SK-N-SH (cell line): ENCODE results near the gene UGT1A10. TPM values are rescaled to one million over a fixed set of nuclear protein-coding genes. Genes with fewer than 3 reads are reported as not detected.
"Not testable (repeated sequence)": the region's sequence is repeated elsewhere in the genome, so short reads cannot be mapped to it uniquely, and the experiment has no call there.

Experiments
- CTCF ChIA-PET: fragments of 300-600, 350-600 bp; formaldehyde crosslinking; extraction: SDS; loops from one replicate; lab custom pipeline; 2021; lab: Yijun Ruan, JAX
- POLR2A ChIA-PET: fragments of 350-600 bp; sonication (Branson Sonifier 250); formaldehyde crosslinking; extraction: SDS; loops from one replicate; lab custom pipeline; 2020; ENCODE audit warnings: antibody characterized with exemption, inconsistent platforms; lab: Yijun Ruan, JAX
- DNase-seq: peaks from one replicate; pipeline ENCODE4 v3.0.0; 2012
- H2AFZ ChIP-seq: fragments of 200-600 bp; sonication (generic); 2 replicates; pipeline ENCODE4 v1.8.1; 2016; ENCODE audit warnings: antibody characterized with exemption, mild to moderate bottlenecking, low read depth
- H3F3A ChIP-seq: fragments of 200-600 bp; sonication (generic); replicated peaks from 2 replicates; pipeline ENCODE3; 2016; ENCODE audit warnings: antibody characterized with exemption, mild to moderate bottlenecking; ENCODE audit not compliant: insufficient read depth
- H3K27ac ChIP-seq, 2 experiments: fragments of 200-500 bp in 1 of 2; fragments of 200-600 bp in 1 of 2; sonication (Bioruptor generic) in 1 of 2; sonication (generic), shearing (Covaris generic) in 1 of 2; 2 replicates each; pipeline versions ENCODE4 v1.5.1 to v1.6.1; 2014 to 2016; ENCODE audit warnings: low read depth in 2 of 2, inconsistent platforms in 1 of 2, low read length in 1 of 2, mild to moderate bottlenecking in 1 of 2, mixed read lengths in 1 of 2
- H3K27me3 ChIP-seq: fragments of 200-600 bp; sonication (generic), shearing (Covaris generic); 2 replicates; pipeline ENCODE4 v1.6.1; 2016; ENCODE audit warnings: mixed run types; ENCODE audit not compliant: insufficient read depth
- H3K36me3 ChIP-seq, 2 experiments: fragments of 200-500 bp in 1 of 2; fragments of 200-600 bp in 1 of 2; sonication (Bioruptor generic) in 1 of 2; sonication (generic) in 1 of 2; replicated peaks in 1 of 2; 2 replicates each; pipeline versions ENCODE3 to v1.5.1; 2014 to 2016; ENCODE audit warnings: low read length in 1 of 2, mild to moderate bottlenecking in 1 of 2; ENCODE audit not compliant: insufficient read depth in 2 of 2, control insufficient read depth in 1 of 2
- H3K4me1 ChIP-seq, 2 experiments: fragments of 200-500 bp in 1 of 2; fragments of 200-600 bp in 1 of 2; sonication (Bioruptor generic) in 1 of 2; sonication (generic), shearing (Covaris generic) in 1 of 2; 2 replicates each; pipeline versions ENCODE4 v1.5.1 to v1.6.1; 2014 to 2016; ENCODE audit warnings: low read depth in 1 of 2, low read length in 1 of 2, mixed run types in 1 of 2; ENCODE audit not compliant: insufficient read depth in 2 of 2, control insufficient read depth in 1 of 2
- H3K4me2 ChIP-seq: fragments of 200-600 bp; sonication (generic), shearing (Covaris generic); 2 replicates; pipeline ENCODE4 v1.6.1; 2017; ENCODE audit warnings: mixed run types
- H3K4me3 ChIP-seq, 2 experiments: fragments of 200-500 bp in 1 of 2; fragments of 200-600 bp in 1 of 2; sonication (Bioruptor generic) in 1 of 2; sonication (generic), shearing (Covaris generic) in 1 of 2; 2 replicates each; pipeline versions ENCODE4 v1.5.1 to v1.8.1; 2014 to 2016; ENCODE audit warnings: low read depth in 2 of 2, inconsistent platforms in 1 of 2, low read length in 1 of 2, mild to moderate bottlenecking in 1 of 2, mixed read lengths in 1 of 2, moderate library complexity in 1 of 2
- H3K79me2 ChIP-seq: fragments of 200-600 bp; sonication (generic); 2 replicates; pipeline ENCODE4 v1.8.1; 2017; ENCODE audit warnings: mild to moderate bottlenecking; ENCODE audit not compliant: insufficient read depth
- H3K9ac ChIP-seq: fragments of 200-600 bp; sonication (generic); 2 replicates; pipeline ENCODE4 v1.6.1; 2017; ENCODE audit warnings: mixed run types
- H3K9me2 ChIP-seq: fragments of 200-600 bp; sonication (generic); 2 replicates; pipeline ENCODE4 v1.6.1; 2017; ENCODE audit warnings: mixed run types
- H3K9me3 ChIP-seq: fragments of 200-600 bp; sonication (generic); 2 replicates; pipeline ENCODE4 v1.6.1; 2017; ENCODE audit warnings: mixed run types, mild to moderate bottlenecking, moderate library complexity
- H4K20me1 ChIP-seq: fragments of 200-600 bp; sonication (generic); 2 replicates; pipeline ENCODE4 v1.6.1; 2017; ENCODE audit warnings: mild to moderate bottlenecking, mixed run types; ENCODE audit not compliant: insufficient read depth
- ELF1 ChIP-seq: IDR thresholded peaks from 2 replicates; pipeline ENCODE4 v1.4.0; 2012
- FOXM1 ChIP-seq: IDR thresholded peaks from 2 replicates; pipeline ENCODE4 v1.4.0; 2012; ENCODE audit warnings: low read depth, mild to moderate bottlenecking
- GATA2 ChIP-seq: sonication (generic); formaldehyde crosslinking; IDR thresholded peaks from 2 replicates; pipeline ENCODE4 v1.5.0; 2020; ENCODE audit warnings: mild to moderate bottlenecking, missing genetic modification reagents
- JUND ChIP-seq: IDR thresholded peaks from 2 replicates; pipeline ENCODE4 v1.4.0; 2012
- MXI1 ChIP-seq: IDR thresholded peaks from 2 replicates; pipeline ENCODE4 v1.6.1; 2012; ENCODE audit warnings: mild to moderate bottlenecking, low read depth, low read length, improper control_type of control experiment
- RAD21 ChIP-seq: IDR thresholded peaks from 2 replicates; pipeline ENCODE4 v1.6.1; 2012; ENCODE audit warnings: mild to moderate bottlenecking, low read length
- RXRA ChIP-seq: IDR thresholded peaks from 2 replicates; pipeline ENCODE4 v1.4.0; 2012; ENCODE audit warnings: low read depth, mild to moderate bottlenecking, borderline replicate concordance
- TAF1 ChIP-seq: IDR thresholded peaks from 2 replicates; pipeline ENCODE4 v1.6.1; 2012; ENCODE audit warnings: low read depth, mild to moderate bottlenecking, low read length, moderate library complexity, borderline replicate concordance
- TCF12 ChIP-seq: IDR thresholded peaks from 2 replicates; pipeline ENCODE4 v1.4.0; 2012
- TEAD4 ChIP-seq: IDR thresholded peaks from 2 replicates; pipeline ENCODE4 v1.4.0; 2012; ENCODE audit warnings: mild to moderate bottlenecking, borderline replicate concordance; ENCODE audit not compliant: insufficient read depth
- USF1 ChIP-seq: IDR thresholded peaks from 2 replicates; pipeline ENCODE4 v1.4.0; 2012; ENCODE audit warnings: low read depth, borderline replicate concordance
- USF2 ChIP-seq: fragments of 150-350 bp; IDR thresholded peaks from 2 replicates; pipeline ENCODE4 v1.6.1; 2017; ENCODE audit warnings: antibody characterized with exemption, low read length, low read depth, borderline replicate concordance
- YY1 ChIP-seq: IDR thresholded peaks from 2 replicates; pipeline ENCODE4 v1.4.0; 2012; ENCODE audit warnings: low read depth, mild to moderate bottlenecking
- WGBS: methylation state at CpG from one replicate; pipeline ENCODE4 v1.1.6; 2017; ENCODE audit warnings: low lambda C conversion rate; 5-methylcytosine and 5-hydroxymethylcytosine counted together
- polyA plus RNA-seq, 3 experiments: library from polyadenylated mRNA; depleted of rRNA; stranded (reverse); fragments of >200 nt; gene quantifications; 2 replicates each; pipeline ENCODE4 v1.2.3, GENCODE V29; 2012

Gene UGT1A10
- polyA plus RNA-seq, 1 of the 3 experiments (the other 2 are of a cell fraction) = not detected

GRCh38 chr2:233654501-233654900, 18.3 kb downstream of the UGT1A10 start:
- no peaks in the 10 kb centered on the region for H3K9me2 ChIP-seq
- no peak overlapping the region for H2AFZ ChIP-seq
- H3K27ac ChIP-seq = no peak overlapping the region
- no peaks in the 10 kb centered on the region for H3K36me3 ChIP-seq
- no peak overlapping the region for H3K4me3 ChIP-seq
- no peak for DNase-seq
- ChIA-PET CTCF (interaction anchor here (0.7 kb wide), 1 partner anchor 57 kb away, joined by 3 read pairs; no protein-coding TSS in a partner anchor), POLR2A (no interaction called here)
- no peak for TF ChIP-seq YY1
- TF ChIP-seq TEAD4 = no peak
- TF ChIP-seq USF2 = no peak
- no peak for TF ChIP-seq FOXM1
- TF ChIP-seq RXRA = no peak
- WGBS = 57% methylated on average over 6 of the region's 6 CpGs
- no peaks in the 10 kb centered on the region for H3K27me3 ChIP-seq
- H3F3A ChIP-seq = no peaks in the 10 kb centered on the region
- no peaks in the 10 kb centered on the region for H3K4me1 ChIP-seq
- H3K4me2 ChIP-seq = no peak overlapping the region
- H3K9ac ChIP-seq = no peak overlapping the region
- no peaks in the 10 kb centered on the region for H4K20me1 ChIP-seq
- no peaks in the 10 kb centered on the region for H3K9me3 ChIP-seq
- H3K79me2 ChIP-seq = no peaks in the 10 kb centered on the region

GRCh38 chr2:233655043-233655442, 18.8 kb downstream of the UGT1A10 start:
- H3K4me2 ChIP-seq = no peak overlapping the region
- no peak for DNase-seq
- no peak overlapping the region for H3K4me3 ChIP-seq
- no peaks in the 10 kb centered on the region for H3K27me3 ChIP-seq
- H3K79me2 ChIP-seq = no peaks in the 10 kb centered on the region
- H3K36me3 ChIP-seq = no peaks in the 10 kb centered on the region
- H3K9me3 ChIP-seq = no peaks in the 10 kb centered on the region
- H3K27ac ChIP-seq = no peak overlapping the region
- no peak overlapping the region for H3K9ac ChIP-seq
- 38% methylated on average over 1 of the region's 1 CpG for WGBS
- H3K9me2 ChIP-seq = no peaks in the 10 kb centered on the region
- H3F3A ChIP-seq = no peaks in the 10 kb centered on the region
- TF ChIP-seq GATA2 (CRISPR knock-in tag) (no peak), TCF12 (no peak), USF1 (no peak), JUND (no peak), TAF1 (no peak), MXI1 (no peak), ELF1 (no peak), RAD21 (no peak)
- H4K20me1 ChIP-seq = no peaks in the 10 kb centered on the region
- H3K4me1 ChIP-seq = no peaks in the 10 kb centered on the region
- no peak overlapping the region for H2AFZ ChIP-seq
- ChIA-PET POLR2A (no interaction called here), CTCF (interaction anchor here (0.7 kb wide), 1 partner anchor 56 kb away, joined by 3 read pairs; no protein-coding TSS in a partner anchor)

GRCh38 chr2:233655943-233656342, 19.7 kb downstream of the UGT1A10 start:
- H3K9me2 ChIP-seq, H3K9ac ChIP-seq, H3F3A ChIP-seq, POLR2A ChIA-PET, H3K4me3 ChIP-seq, H3K27ac ChIP-seq, H3K79me2 ChIP-seq, H3K36me3 ChIP-seq, H3K4me1 ChIP-seq, H2AFZ ChIP-seq, CTCF ChIA-PET, DNase-seq, H4K20me1 ChIP-seq, H3K9me3 ChIP-seq, H3K4me2 ChIP-seq, H3K27me3 ChIP-seq: not testable (repeated sequence)
- WGBS = 70% methylated on average over 3 of the region's 3 CpGs
